Measurements from ENCODE around the gene TARDBP. TPM values are rescaled to one million over a fixed set of nuclear protein-coding genes. Genes with fewer than 3 reads are reported as not detected.

The TARDBP gene
- total and polyA plus RNA-seq, 9 of the 15 experiments (the other 6 are each of a cell fraction or from before 2014, with no cell fraction given): 122 to 515 (median 243) TPM

DNA sequence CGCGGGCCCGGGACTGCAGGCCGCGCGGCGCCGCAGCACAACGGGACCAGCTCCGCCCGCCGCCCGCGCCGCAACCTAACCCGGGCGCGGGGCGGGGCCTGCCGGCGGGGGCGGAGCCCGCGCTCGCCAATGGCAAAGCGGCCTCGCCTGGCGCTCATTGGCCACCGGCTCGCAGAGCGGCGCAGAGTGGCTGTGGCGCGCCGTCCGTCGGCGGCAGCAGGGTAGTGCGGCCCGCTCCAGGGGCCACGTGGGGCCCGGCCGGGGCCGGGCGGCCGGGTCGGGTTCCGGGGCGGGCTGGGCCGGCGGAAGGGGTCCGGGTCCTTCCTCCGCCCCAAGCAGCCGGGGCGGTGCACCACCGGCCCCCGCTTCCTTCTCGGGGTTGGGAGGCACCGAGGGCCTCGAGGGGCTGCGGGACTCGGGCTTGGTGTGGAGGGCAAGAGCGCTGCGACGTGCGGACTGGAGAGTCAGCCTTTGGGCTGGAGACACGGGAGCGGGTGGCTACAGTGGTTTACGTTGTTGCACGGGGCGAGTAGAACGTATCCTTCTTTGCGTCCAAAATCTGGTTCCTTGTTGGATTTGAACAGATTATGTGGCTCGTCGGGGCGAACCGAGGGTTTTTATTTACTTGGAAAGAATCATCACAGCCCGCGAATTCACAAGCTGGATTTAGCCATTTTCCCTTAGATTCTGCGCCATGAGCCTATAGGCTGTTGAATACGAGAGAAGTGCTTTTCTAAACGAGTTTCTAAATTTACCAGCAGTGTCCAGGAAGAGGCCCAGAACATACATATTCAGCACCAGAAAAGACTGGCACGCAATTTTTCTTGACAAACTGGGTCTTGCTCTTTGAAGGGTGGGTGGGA is 47.7 kb downstream of the TARDBP start, which contains the start of gene SRM:
Gene SRM, minus strand, starts transcription at position 51 of the 863 bp plus-strand sequence. CDS start 75 bp downstream, outside the sequence.
- ChIA-PET CTCF (ENCODE audit: low intra/inter-chr PET ratio) (interaction anchor here (0.5 to 1.0 kb wide), 3 partner anchors 22 to 54 kb away, joined by 3 to 6 read pairs (median 3); no protein-coding TSS in a partner anchor), POLR2A (interaction anchor here (0.6 to 3.5 kb wide), 12 partner anchors 8 to 626 kb away, joined by 3 to 11 read pairs (median 3); partner anchors contain the start of gene EXOSC10)
- BruUV-seq (replicated peaks): TSS peak; percentile 90
- H3K9me1 ChIP-seq (ENCODE audit: control insufficient read depth, insufficient read depth, low read length): no peaks in the 10 kb centered on the region
- FAIRE-seq (peak; percentile 62), DNase-seq (ENCODE audit: extremely low read depth in 1 of 4, low spot score in 3 of 4) (peak; percentile 96 to 99 (median 96)), ATAC-seq (peak; percentile 98)
- peaks cover 64% of the 10 kb centered on the region; the same call in 2 of the 3 replicates for H3K36me3 ChIP-seq (ENCODE audit: control insufficient read depth, insufficient read depth, low read length)
- H4K20me1 ChIP-seq (replicated peaks; ENCODE audit: control insufficient read depth, insufficient read depth, low read length): no peaks in the 10 kb centered on the region
- no peaks in the 10 kb centered on the region for H3K9me3 ChIP-seq (replicated peaks; ENCODE audit: control insufficient read depth, insufficient read depth, low read depth, low read length)
- intact Hi-C loops (cut with micrococcal nuclease): no loop called here
- H3K27ac ChIP-seq (ENCODE audit: extremely low read depth, low read depth, low read length): peak within 1 kb of the TSS; percentile 79
- H3K4me1 ChIP-seq (replicated peaks in 1 of 2; ENCODE audit: control insufficient read depth in 2 of 2, insufficient read depth in 2 of 2, low read length in 2 of 2): peaks cover 8 to 50% of the 10 kb centered on the region in 2 experiments; a peak in 4 of 5 replicates
- peak within 1 kb of the TSS; percentile 82 to 97 for H3K9ac ChIP-seq (ENCODE audit: insufficient read depth in 1 of 2, low read depth in 2 of 2, low read length in 2 of 2)
- in situ Hi-C loops (cut with MboI): no loop called here
- peaks cover 44% of the 10 kb centered on the region for H3K79me2 ChIP-seq (ENCODE audit: control insufficient read depth, insufficient read depth, low read length)
- no peaks in the 10 kb centered on the region for H3K27me3 ChIP-seq (ENCODE audit: control insufficient read depth in 2 of 2, insufficient read depth in 2 of 2, low read length in 2 of 2)
- 1% methylated on average over 55 of the region's 83 CpGs for WGBS (ENCODE audit: insufficient coverage, low coverage, missing lambda C conversion rate)
- peak within 1 kb of the TSS; percentile 99 for H3K4me2 ChIP-seq (ENCODE audit: insufficient read depth, low read length)
- peak within 1 kb of the TSS; percentile 99 for H3K4me3 ChIP-seq
- H2AFZ ChIP-seq (ENCODE audit: low read depth, low read length): peak within 1 kb of the TSS; percentile 95
- TF ChIP-seq SMARCE1 (IDR thresholded peaks at IDR 0.05): no peak
- TF ChIP-seq JUN (IDR thresholded peaks at IDR 0.05; ENCODE audit: borderline replicate concordance, low read depth, low read length): peak; percentile 86; the same call in 1 of the 2 replicates
- no peak for TF ChIP-seq JUN (CRISPR knock-in tag; IDR thresholded peaks at IDR 0.05; ENCODE audit: borderline replicate concordance)
- TF ChIP-seq SP1 (CRISPR knock-in tag; IDR thresholded peaks at IDR 0.05): 0 out of 2 replicates have a peak, but pooled peaks have one; percentile 29
- TF ChIP-seq, protein P1, sequence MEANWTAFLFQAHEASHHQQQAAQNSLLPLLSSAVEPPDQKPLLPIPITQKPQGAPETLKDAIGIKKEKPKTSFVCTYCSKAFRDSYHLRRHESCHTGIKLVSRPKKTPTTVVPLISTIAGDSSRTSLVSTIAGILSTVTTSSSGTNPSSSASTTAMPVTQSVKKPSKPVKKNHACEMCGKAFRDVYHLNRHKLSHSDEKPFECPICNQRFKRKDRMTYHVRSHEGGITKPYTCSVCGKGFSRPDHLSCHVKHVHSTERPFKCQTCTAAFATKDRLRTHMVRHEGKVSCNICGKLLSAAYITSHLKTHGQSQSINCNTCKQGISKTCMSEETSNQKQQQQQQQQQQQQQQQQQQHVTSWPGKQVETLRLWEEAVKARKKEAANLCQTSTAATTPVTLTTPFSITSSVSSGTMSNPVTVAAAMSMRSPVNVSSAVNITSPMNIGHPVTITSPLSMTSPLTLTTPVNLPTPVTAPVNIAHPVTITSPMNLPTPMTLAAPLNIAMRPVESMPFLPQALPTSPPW (CRISPR knock-in tag; IDR thresholded peaks at IDR 0.05): peak; percentile 65
- TF ChIP-seq, protein P2, sequence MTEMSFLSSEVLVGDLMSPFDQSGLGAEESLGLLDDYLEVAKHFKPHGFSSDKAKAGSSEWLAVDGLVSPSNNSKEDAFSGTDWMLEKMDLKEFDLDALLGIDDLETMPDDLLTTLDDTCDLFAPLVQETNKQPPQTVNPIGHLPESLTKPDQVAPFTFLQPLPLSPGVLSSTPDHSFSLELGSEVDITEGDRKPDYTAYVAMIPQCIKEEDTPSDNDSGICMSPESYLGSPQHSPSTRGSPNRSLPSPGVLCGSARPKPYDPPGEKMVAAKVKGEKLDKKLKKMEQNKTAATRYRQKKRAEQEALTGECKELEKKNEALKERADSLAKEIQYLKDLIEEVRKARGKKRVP (CRISPR knock-in tag; IDR thresholded peaks at IDR 0.05): no peak
- TF ChIP-seq POLR2B (IDR thresholded peaks at IDR 0.05; ENCODE audit: low read depth, partially characterized antibody): peak; percentile 64
- TF ChIP-seq, protein P3, sequence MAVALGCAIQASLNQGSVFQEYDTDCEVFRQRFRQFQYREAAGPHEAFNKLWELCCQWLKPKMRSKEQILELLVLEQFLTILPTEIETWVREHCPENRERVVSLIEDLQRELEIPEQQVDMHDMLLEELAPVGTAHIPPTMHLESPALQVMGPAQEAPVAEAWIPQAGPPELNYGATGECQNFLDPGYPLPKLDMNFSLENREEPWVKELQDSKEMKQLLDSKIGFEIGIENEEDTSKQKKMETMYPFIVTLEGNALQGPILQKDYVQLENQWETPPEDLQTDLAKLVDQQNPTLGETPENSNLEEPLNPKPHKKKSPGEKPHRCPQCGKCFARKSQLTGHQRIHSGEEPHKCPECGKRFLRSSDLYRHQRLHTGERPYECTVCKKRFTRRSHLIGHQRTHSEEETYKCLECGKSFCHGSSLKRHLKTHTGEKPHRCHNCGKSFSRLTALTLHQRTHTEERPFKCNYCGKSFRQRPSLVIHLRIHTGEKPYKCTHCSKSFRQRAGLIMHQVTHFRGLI (CRISPR knock-in tag; IDR thresholded peaks at IDR 0.05): no peak
- TF ChIP-seq CTBP1 (IDR thresholded peaks at IDR 0.05; ENCODE audit: borderline replicate concordance): peak; percentile 72; the same call in 1 of the 2 replicates
- TF ChIP-seq, protein P4, sequence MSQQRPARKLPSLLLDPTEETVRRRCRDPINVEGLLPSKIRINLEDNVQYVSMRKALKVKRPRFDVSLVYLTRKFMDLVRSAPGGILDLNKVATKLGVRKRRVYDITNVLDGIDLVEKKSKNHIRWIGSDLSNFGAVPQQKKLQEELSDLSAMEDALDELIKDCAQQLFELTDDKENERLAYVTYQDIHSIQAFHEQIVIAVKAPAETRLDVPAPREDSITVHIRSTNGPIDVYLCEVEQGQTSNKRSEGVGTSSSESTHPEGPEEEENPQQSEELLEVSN (IDR thresholded peaks at IDR 0.05; ENCODE audit: borderline replicate concordance in 1 of 2, extremely low read depth in 1 of 2, insufficient read depth in 1 of 2, insufficient read length in 1 of 2, low read depth in 1 of 2, low read length in 1 of 2, poor library complexity in 1 of 2, severe bottlenecking in 1 of 2): peak; percentile 79 to 90
- no peak for TF ChIP-seq TFAM (CRISPR knock-in tag; conservative IDR thresholded peaks at IDR 0.05)
- no peak for TF ChIP-seq MEIS2 (IDR thresholded peaks at IDR 0.05; ENCODE audit: partially characterized antibody)
- TF ChIP-seq BRD4 (IDR thresholded peaks at IDR 0.05): no peak; the same call in 1 of the 2 replicates
- no peak for TF ChIP-seq ZNF224 (CRISPR knock-in tag; IDR thresholded peaks at IDR 0.05)
- peak; percentile 74 for TF ChIP-seq ATF7 (IDR thresholded peaks at IDR 0.05)
- TF ChIP-seq ZNF766 (CRISPR knock-in tag; conservative IDR thresholded peaks at IDR 0.05): no peak

All from K562 (cell line).